Measurements from ENCODE around the gene CCL21. TPM values are rescaled to one million over a fixed set of nuclear protein-coding genes. Genes with fewer than 3 reads are reported as not detected.
A peak's percentile ranks its signal among the peaks of the same experiment; 100 is the strongest.

Gene CCL21
- total RNA-seq, 4 donors from 2014 or later: 30.0 to 59.2 (median 57.5) TPM

GRCh38 chr9:34707130-34707529, 2.8 kb downstream of the CCL21 start:
- TF ChIP-seq CTCF (IDR thresholded peaks at IDR 0.05): no peak
- ATAC-seq (ENCODE audit: low FRiP score): no peak
- DNase-seq (ENCODE audit: low spot score): no peak

GRCh38 chr9:34701769-34702736, 7.9 kb downstream of the CCL21 start:
- ATAC-seq (ENCODE audit: low FRiP score) (peak; percentile 90), DNase-seq (ENCODE audit: low spot score) (peak; percentile 70)
- peak in 2 of 3 donors; percentile 22 to 87 for TF ChIP-seq CTCF (IDR thresholded peaks at IDR 0.05)

- DNase-seq (ENCODE audit: low spot score) (peak; percentile 39), ATAC-seq (ENCODE audit: low FRiP score) (peak; percentile 83)
- peak in 2 of 3 donors; percentile 32 to 42 for TF ChIP-seq CTCF (IDR thresholded peaks at IDR 0.05)
Measured at GRCh38 chr9:34701023-34701768, 8.7 kb downstream of the CCL21 start.

- TF ChIP-seq CTCF (IDR thresholded peaks at IDR 0.05): no peak
Measured at GRCh38 chr9:34694811-34695210, 15.1 kb downstream of the CCL21 start.

GRCh38 chr9:34693560-34693959, 16.4 kb downstream of the CCL21 start:
- no peak for TF ChIP-seq CTCF (IDR thresholded peaks at IDR 0.05)
- DNase-seq (ENCODE audit: low spot score) (no peak), ATAC-seq (ENCODE audit: low FRiP score) (no peak)

More at GRCh38 chr9:34694811-34695210, 15.1 kb downstream of the CCL21 start:
- DNase-seq (ENCODE audit: low spot score) (no peak), ATAC-seq (ENCODE audit: low FRiP score) (no peak)

- ATAC-seq (ENCODE audit: low FRiP score) (no peak), DNase-seq (ENCODE audit: low spot score) (no peak)
- no peak for TF ChIP-seq CTCF (IDR thresholded peaks at IDR 0.05)
Measured at GRCh38 chr9:34691936-34692315, 18.0 kb downstream of the CCL21 start.

All from omental fat pad (tissue), 4 donors.